K562 treated with DMSO at 1 percent for 12 hours (cell line): ENCODE data around the gene SLC27A4. TPM values are rescaled to one million over a fixed set of nuclear protein-coding genes. Genes with fewer than 3 reads are reported as not detected.

Source experiments
- total RNA-seq: library from RNA; unstranded; fragments of 300-600 nt; gene quantifications from 2 replicates; pipeline ENCODE4 v1.2.3, GENCODE V29; 2022; ENCODE audit not compliant: insufficient read depth

Gene SLC27A4
- total RNA-seq = 16.0 and 24.8 TPM in 2 replicates

GRCh38 chr9:128339761-128340690, at the start of gene SLC27A4:
Gene SLC27A4, plus strand, starts transcription at chr9:128340527. Its CDS starts 2,606 bp downstream, at chr9:128343133.

GRCh38 chr9:128322404-128323211, 17.7 kb upstream of the SLC27A4 start, which contains the start of the genes COQ4 and TRUB2:
Gene COQ4, plus strand, starts transcription at chr9:128322839. Its CDS starts 20 bp downstream, at chr9:128322859.
Gene TRUB2, minus strand, starts transcription at chr9:128322447. Its CDS starts 39 bp downstream, at chr9:128322408.

GRCh38 chr9:128370752-128371629, 30.7 kb downstream of the SLC27A4 start, which contains the start of gene URM1:
Gene URM1, plus strand, starts transcription at chr9:128371374. Its CDS starts 7 bp downstream, at chr9:128371381.

Other genes starting within 250 kb of the SLC27A4 start
- gene PTGES2, start 212.8 kb upstream of the SLC27A4 start, total RNA-seq = 40.1 and 46.2 TPM in 2 replicates
- gene LCN2, start 191.1 kb upstream of the SLC27A4 start, total RNA-seq = not detected in 2 replicates
- gene BBLN, start 180.3 kb upstream of the SLC27A4 start, total RNA-seq = 353 and 489 TPM in 2 replicates
- 280 and 443 TPM in 2 replicates for gene CIZ1, start 149.0 kb upstream of the SLC27A4 start, total RNA-seq
- 15.4 and 46.4 TPM in 2 replicates for gene DNM1, start 137.1 kb upstream of the SLC27A4 start, total RNA-seq
- gene GOLGA2, start 64.5 kb upstream of the SLC27A4 start, total RNA-seq = 63.8 and 131 TPM in 2 replicates
- gene SWI5, start 64.3 kb upstream of the SLC27A4 start, total RNA-seq = 143 and 182 TPM in 2 replicates
- gene TRUB2, start 18.1 kb upstream of the SLC27A4 start, total RNA-seq = 32.1 and 33.5 TPM in 2 replicates
- 120 and 127 TPM in 2 replicates for gene COQ4, start 17.7 kb upstream of the SLC27A4 start, total RNA-seq
- 44.2 and 44.6 TPM in 2 replicates for gene URM1, start 30.8 kb downstream of the SLC27A4 start, total RNA-seq
- 25.4 and 31.5 TPM in 2 replicates for gene CERCAM, start 80.3 kb downstream of the SLC27A4 start, total RNA-seq
- 23.9 and 63.3 TPM in 2 replicates for gene ODF2, start 115.5 kb downstream of the SLC27A4 start, total RNA-seq
- gene GLE1, start 164.2 kb downstream of the SLC27A4 start, total RNA-seq = 23.6 and 45.0 TPM in 2 replicates
- gene SPTAN1, start 212.1 kb downstream of the SLC27A4 start, total RNA-seq = 32.7 and 58.2 TPM in 2 replicates